ENCODE measurements around the gene NDUFS7. TPM values are rescaled to one million over a fixed set of nuclear protein-coding genes. Genes with fewer than 3 reads are reported as not detected.

Gene NDUFS7
- total and polyA plus RNA-seq, 7 experiments from 2014 or later, result 48.4 to 232 (median 68.7) TPM

GRCh38 chr19:1431759-1432506 lies 48.2 kb downstream of the NDUFS7 start:
- Mint-ChIP-seq H3K4me3 (no peak overlapping the region), H3K27ac (peak overlapping the region in 1 of 9 donors; percentile 62), H3K36me3 (peaks cover 0 to 10% (median 3%) of the 10 kb centered on the region in 5 donors), H3K4me1 (no peaks in the 10 kb centered on the region), H3K9me3 (no peaks in the 10 kb centered on the region), H3K27me3 (no peaks in the 10 kb centered on the region)
- ChIA-PET CTCF (no interaction called here), POLR2A (no interaction called here)
- H3K36me3 ChIP-seq (ENCODE audit: control insufficient read depth in 2 of 3, insufficient read depth in 3 of 3, low read length in 3 of 3), result peaks cover 0 to 75% (median 7%) of the 10 kb centered on the region in 3 experiments
- H3K27ac ChIP-seq (ENCODE audit: low read depth, low read length), result no peak overlapping the region
- H3K27me3 ChIP-seq (ENCODE audit: control insufficient read depth in 2 of 2, insufficient read depth in 2 of 2, low read length in 2 of 2), result no peaks in the 10 kb centered on the region
- no peaks in the 10 kb centered on the region for H3K4me1 ChIP-seq (ENCODE audit: control insufficient read depth in 2 of 2, insufficient read depth in 2 of 2, low read length in 2 of 2)
- no peak overlapping the region for H3K4me3 ChIP-seq (ENCODE audit: low read length)
- intact Hi-C loops (cut with micrococcal nuclease), result no loop called here
- H3K9me3 ChIP-seq (ENCODE audit: control insufficient read depth in 2 of 3, low read length in 3 of 3), result no peaks in the 10 kb centered on the region
- no peak for ATAC-seq
- DNase-seq, result no peak

GRCh38 chr19:1432507-1432887 lies 48.8 kb downstream of the NDUFS7 start:
- Mint-ChIP-seq H3K27ac (peak overlapping the region in 1 of 9 donors; percentile 62), H3K36me3 (peaks cover 0 to 10% (median 3%) of the 10 kb centered on the region in 5 donors)
- CTCF ChIA-PET, result no interaction called here

GRCh38 chr19:1433119-1434039 lies 49.7 kb downstream of the NDUFS7 start:
- Mint-ChIP-seq H3K4me3 (no peak overlapping the region), H3K4me1 (peaks cover 0 to 8% (median 5%) of the 10 kb centered on the region in 7 donors), H3K9me3 (peaks cover 0 to 3% (median 0%) of the 10 kb centered on the region in 11 donors), H3K27me3 (no peaks in the 10 kb centered on the region), H3K27ac (no peak overlapping the region), H3K36me3 (peaks cover 0 to 7% (median 4%) of the 10 kb centered on the region in 5 donors)
- intact Hi-C loops (cut with micrococcal nuclease), result no loop called here
- ChIA-PET POLR2A (interaction anchor here (0.9 kb wide), 1 partner anchor 15 kb away, joined by 3 read pairs; no protein-coding TSS in a partner anchor), CTCF (no interaction called here)
- Histone ChIP-seq H3K27ac (ENCODE audit: low read depth, low read length) (no peak overlapping the region), H3K27me3 (ENCODE audit: control insufficient read depth in 2 of 2, insufficient read depth in 2 of 2, low read length in 2 of 2) (no peaks in the 10 kb centered on the region), H3K4me3 (ENCODE audit: low read length) (no peak overlapping the region), H3K36me3 (ENCODE audit: control insufficient read depth in 2 of 3, insufficient read depth in 3 of 3, low read length in 3 of 3) (peaks cover 0 to 65% (median 7%) of the 10 kb centered on the region in 3 experiments), H3K4me1 (ENCODE audit: control insufficient read depth in 2 of 2, insufficient read depth in 2 of 2, low read length in 2 of 2) (peaks cover 0 to 4% of the 10 kb centered on the region in 2 donors), H3K9me3 (ENCODE audit: control insufficient read depth in 2 of 3, low read length in 3 of 3) (no peaks in the 10 kb centered on the region)
- DNase-seq (no peak), ATAC-seq (no peak)

More at GRCh38 chr19:1432507-1432887, 48.8 kb downstream of the NDUFS7 start:
- no peak overlapping the region for H3K27ac ChIP-seq (ENCODE audit: low read depth, low read length)
- intact Hi-C loops (cut with micrococcal nuclease), result no loop called here
- H3K9me3 ChIP-seq (ENCODE audit: control insufficient read depth in 2 of 3, low read length in 3 of 3), result no peaks in the 10 kb centered on the region
- Mint-ChIP-seq H3K27me3 (no peaks in the 10 kb centered on the region), H3K9me3 (no peaks in the 10 kb centered on the region), H3K4me1 (no peaks in the 10 kb centered on the region), H3K4me3 (no peak overlapping the region)
- H3K27me3 ChIP-seq (ENCODE audit: control insufficient read depth in 2 of 2, insufficient read depth in 2 of 2, low read length in 2 of 2), result no peaks in the 10 kb centered on the region
- H3K4me1 ChIP-seq (ENCODE audit: control insufficient read depth in 2 of 2, insufficient read depth in 2 of 2, low read length in 2 of 2), result no peaks in the 10 kb centered on the region
- DNase-seq, result no peak
- no peak overlapping the region for H3K4me3 ChIP-seq (ENCODE audit: low read length)
- ATAC-seq, result no peak
- peaks cover 0 to 70% (median 7%) of the 10 kb centered on the region in 3 experiments for H3K36me3 ChIP-seq (ENCODE audit: control insufficient read depth in 2 of 3, insufficient read depth in 3 of 3, low read length in 3 of 3)
- POLR2A ChIA-PET, result no interaction called here

GRCh38 chr19:1434040-1434366 lies 50.3 kb downstream of the NDUFS7 start:
- no peak overlapping the region for H3K4me3 ChIP-seq (ENCODE audit: low read length)
- no peaks in the 10 kb centered on the region for H3K9me3 ChIP-seq (ENCODE audit: control insufficient read depth in 2 of 3, low read length in 3 of 3)
- Mint-ChIP-seq H3K4me1 (peaks cover 0 to 9% (median 6%) of the 10 kb centered on the region in 7 donors), H3K27ac (no peak overlapping the region), H3K4me3 (no peak overlapping the region), H3K36me3 (peaks cover 0 to 7% (median 4%) of the 10 kb centered on the region in 5 donors), H3K9me3 (peaks cover 0 to 3% (median 0%) of the 10 kb centered on the region in 11 donors), H3K27me3 (no peaks in the 10 kb centered on the region)
- intact Hi-C loops (cut with micrococcal nuclease), result no loop called here
- H3K27me3 ChIP-seq (ENCODE audit: control insufficient read depth in 2 of 2, insufficient read depth in 2 of 2, low read length in 2 of 2), result no peaks in the 10 kb centered on the region
- H3K27ac ChIP-seq (ENCODE audit: low read depth, low read length), result no peak overlapping the region
- peaks cover 0 to 4% of the 10 kb centered on the region in 2 donors for H3K4me1 ChIP-seq (ENCODE audit: control insufficient read depth in 2 of 2, insufficient read depth in 2 of 2, low read length in 2 of 2)
- H3K36me3 ChIP-seq (ENCODE audit: control insufficient read depth in 2 of 3, insufficient read depth in 3 of 3, low read length in 3 of 3), result peaks cover 0 to 63% (median 7%) of the 10 kb centered on the region in 3 experiments
- no peak for ATAC-seq
- no peak for DNase-seq
- ChIA-PET CTCF (no interaction called here), POLR2A (no interaction called here)

GRCh38 chr19:1434577-1435060 lies 50.9 kb downstream of the NDUFS7 start:
- peaks cover 0 to 3% (median 0%) of the 10 kb centered on the region in 11 donors for H3K9me3 Mint-ChIP-seq
- no peak for ATAC-seq
- H3K4me1 Mint-ChIP-seq, result peaks cover 2 to 12% (median 8%) of the 10 kb centered on the region in 7 donors
- H3K27me3 ChIP-seq (ENCODE audit: control insufficient read depth in 2 of 2, insufficient read depth in 2 of 2, low read length in 2 of 2), result no peaks in the 10 kb centered on the region
- H3K4me3 Mint-ChIP-seq, result no peak overlapping the region
- ChIA-PET CTCF (no interaction called here), POLR2A (no interaction called here)
- H3K27ac ChIP-seq (ENCODE audit: low read depth, low read length), result no peak overlapping the region
- H3K36me3 ChIP-seq (ENCODE audit: control insufficient read depth in 2 of 3, insufficient read depth in 3 of 3, low read length in 3 of 3), result peaks cover 0 to 62% (median 9%) of the 10 kb centered on the region in 3 experiments
- no peaks in the 10 kb centered on the region for H3K27me3 Mint-ChIP-seq
- DNase-seq, result no peak
- peaks cover 5 to 8% of the 10 kb centered on the region in 2 donors for H3K4me1 ChIP-seq (ENCODE audit: control insufficient read depth in 2 of 2, insufficient read depth in 2 of 2, low read length in 2 of 2)
- no peak overlapping the region for H3K27ac Mint-ChIP-seq
- intact Hi-C loops (cut with micrococcal nuclease), result no loop called here
- peaks cover 0 to 9% (median 4%) of the 10 kb centered on the region in 5 donors for H3K36me3 Mint-ChIP-seq
- H3K9me3 ChIP-seq (ENCODE audit: control insufficient read depth in 2 of 3, low read length in 3 of 3), result no peaks in the 10 kb centered on the region
- no peak overlapping the region for H3K4me3 ChIP-seq (ENCODE audit: low read length)

- Mint-ChIP-seq H3K9me3 (peaks cover 0 to 4% (median 0%) of the 10 kb centered on the region in 11 donors), H3K4me1 (peaks cover 8 to 21% (median 14%) of the 10 kb centered on the region in 7 donors), H3K4me3 (no peak overlapping the region), H3K27ac (peak overlapping the region in 1 of 9 donors; percentile 16), H3K36me3 (peaks cover 0 to 13% (median 4%) of the 10 kb centered on the region in 5 donors), H3K27me3 (no peaks in the 10 kb centered on the region)
- Histone ChIP-seq H3K9me3 (ENCODE audit: control insufficient read depth in 2 of 3, low read length in 3 of 3) (no peaks in the 10 kb centered on the region), H3K36me3 (ENCODE audit: control insufficient read depth in 2 of 3, insufficient read depth in 3 of 3, low read length in 3 of 3) (peaks cover 0 to 62% (median 16%) of the 10 kb centered on the region in 3 experiments), H3K27me3 (ENCODE audit: control insufficient read depth in 2 of 2, insufficient read depth in 2 of 2, low read length in 2 of 2) (no peaks in the 10 kb centered on the region), H3K27ac (ENCODE audit: low read depth, low read length) (no peak overlapping the region), H3K4me1 (ENCODE audit: control insufficient read depth in 2 of 2, insufficient read depth in 2 of 2, low read length in 2 of 2) (peaks cover 8 to 11% of the 10 kb centered on the region in 2 donors), H3K4me3 (ENCODE audit: low read length) (no peak overlapping the region)
- CTCF ChIA-PET, result no interaction called here
- DNase-seq, result no peak
- ATAC-seq, result no peak
- POLR2A ChIA-PET, result interaction anchor here (1.3 kb wide), 1 partner anchor 27 kb away, joined by 3 read pairs; no protein-coding TSS in a partner anchor
- intact Hi-C loops (cut with micrococcal nuclease), result no loop called here
Observed at GRCh38 chr19:1435378-1435989, 51.8 kb downstream of the NDUFS7 start.

Measured in naive thymus-derived CD4-positive, alpha-beta T cell (primary cell).